ENCODE data around the gene GRP.
A peak's percentile ranks its signal among the peaks of the same experiment; 100 is the strongest.

GRP gene

GRCh38 chr18:59268721-59269562, 49.0 kb downstream of the GRP start:
- DNase-seq = peak; percentile 31

DNA sequence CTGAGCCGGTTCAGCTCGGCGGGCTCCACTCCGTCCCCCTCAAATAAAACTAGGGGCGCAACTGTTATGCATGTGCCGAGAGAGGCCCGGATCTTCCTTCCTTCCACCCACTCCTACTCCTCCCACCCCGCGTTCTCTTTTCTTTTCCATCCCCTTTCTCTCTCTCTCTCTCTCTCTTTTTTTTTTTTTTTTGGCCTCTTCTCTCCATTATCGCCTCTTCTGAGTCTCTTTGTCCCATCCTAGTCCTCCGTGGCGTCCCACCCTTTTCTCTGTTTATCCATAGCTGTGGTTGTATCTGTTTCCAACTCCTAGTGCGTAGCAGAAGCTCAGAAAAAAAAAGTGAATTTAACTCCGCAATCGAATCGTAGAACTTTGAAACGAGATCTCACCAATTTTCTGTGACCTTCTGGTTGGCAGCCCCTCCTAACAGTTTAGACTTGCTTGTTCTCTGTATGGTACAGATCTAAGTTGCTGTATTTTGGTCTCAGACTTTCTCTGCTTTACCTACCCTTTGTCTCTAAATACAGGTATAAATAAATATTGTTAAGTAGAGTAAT, 49.7 kb downstream of the GRP start:
- DNase-seq = no peak

DNA sequence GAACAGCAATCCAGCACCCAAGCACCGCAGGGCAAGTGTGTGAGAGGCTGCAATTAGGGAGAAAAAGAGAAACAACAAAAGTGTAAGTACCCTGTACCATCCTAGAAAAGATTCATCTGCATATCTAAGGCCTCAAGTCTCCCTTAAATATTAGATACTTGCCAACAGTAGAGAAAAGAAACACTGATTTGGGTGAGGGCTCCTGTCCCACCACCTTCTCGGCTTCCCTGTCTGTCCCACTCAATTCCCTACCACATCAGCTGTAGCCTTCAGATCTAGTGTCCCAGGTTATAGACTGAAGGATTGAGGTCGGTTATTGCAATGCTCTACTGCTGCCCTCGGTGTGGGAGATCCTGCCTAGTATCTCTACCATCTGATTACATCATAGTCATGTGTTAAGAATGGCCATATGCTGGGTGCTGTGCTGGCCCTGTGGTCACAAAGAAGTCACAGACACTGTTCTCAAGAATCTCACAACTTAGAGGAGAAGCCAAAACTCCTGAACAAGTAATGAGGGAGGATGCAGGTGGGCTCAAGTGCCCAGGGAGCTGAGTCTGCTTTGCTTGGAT, 50.8 kb downstream of the GRP start:
- no peak for DNase-seq

- DNase-seq = no peak
Observed at GRCh38 chr18:59271606-59272220, 51.8 kb downstream of the GRP start.

DNA sequence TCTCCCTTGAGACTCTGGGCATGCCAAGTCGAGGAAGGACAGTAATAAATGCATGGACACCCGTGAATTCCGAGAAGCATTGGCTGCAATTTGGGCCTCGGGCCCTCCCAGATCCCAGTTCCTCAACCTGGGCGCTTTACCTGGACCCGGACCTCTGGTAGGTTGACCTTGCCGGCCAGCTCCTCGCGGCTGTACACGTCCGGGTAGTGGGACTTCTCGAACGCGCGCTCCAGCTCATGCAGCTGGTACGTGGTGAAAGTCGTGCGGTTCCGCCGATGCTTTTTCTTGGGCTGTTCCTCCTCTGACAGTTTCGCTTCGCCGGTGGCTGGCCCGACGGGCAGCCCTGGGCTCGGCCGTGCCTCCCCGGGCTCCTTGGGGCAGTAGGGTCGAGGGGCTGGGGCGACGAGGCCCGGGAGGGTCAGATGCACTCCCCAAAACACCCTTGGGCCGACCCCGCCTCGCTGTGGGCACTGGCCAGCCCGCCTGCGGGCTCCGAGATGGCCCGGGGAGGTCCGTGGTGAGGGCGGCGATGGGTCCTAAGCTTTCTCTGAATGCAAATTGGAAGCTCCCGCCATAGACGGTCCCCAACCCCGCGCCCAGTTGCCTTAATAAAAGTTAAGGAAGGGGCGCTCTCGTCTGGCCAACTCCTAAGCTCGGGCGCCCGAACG, 52.4 kb downstream of the GRP start:
- DNase-seq = no peak

DNA sequence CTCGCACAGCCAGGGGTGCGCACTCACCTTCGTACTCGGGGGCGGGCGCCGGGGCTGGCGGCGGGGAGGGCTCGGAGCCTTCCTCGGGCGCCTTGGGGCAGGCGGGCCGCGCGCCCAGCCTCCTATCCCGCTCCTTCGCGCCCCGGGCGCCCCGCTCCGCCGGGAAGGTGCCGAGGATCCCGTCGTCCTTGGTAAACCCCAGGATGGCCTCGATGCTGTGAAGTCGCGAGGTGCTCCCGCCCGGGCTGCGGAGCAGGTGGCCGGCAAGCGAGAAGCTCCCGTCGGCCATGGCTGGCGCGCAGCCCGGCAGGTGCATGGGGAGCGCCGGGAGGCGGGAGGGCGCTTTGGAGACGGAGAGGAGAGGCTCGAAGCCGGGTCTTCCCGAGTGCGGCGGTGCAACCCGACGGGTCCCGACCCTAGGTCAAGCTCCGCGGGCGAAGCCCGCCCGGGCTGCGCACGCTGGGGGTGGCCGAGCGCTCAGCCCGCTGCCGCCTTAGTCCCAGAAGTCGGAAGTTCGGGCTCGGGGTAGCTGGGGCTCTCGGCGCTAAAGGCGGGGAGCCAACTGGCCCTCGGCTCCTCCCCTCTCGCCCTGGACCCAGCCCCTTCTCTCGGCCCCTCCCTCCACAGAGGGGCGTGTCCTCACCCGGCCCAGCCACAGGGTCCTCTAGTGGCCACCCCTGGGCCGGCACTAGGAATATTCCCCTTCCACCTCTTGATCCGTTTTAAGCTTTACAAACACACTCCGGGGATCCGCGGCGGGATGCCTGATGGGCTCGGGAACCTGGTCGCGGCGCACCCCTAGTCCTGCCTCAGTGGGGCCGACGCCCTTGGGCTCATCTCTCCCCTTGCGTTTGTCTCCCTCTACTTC, 53.2 kb downstream of the GRP start, which contains the start of gene RAX:
RAX (minus strand) TSS at position 564 of the 868 bp plus-strand sequence; CDS start at position 316, 248 bp downstream.
- no peak for DNase-seq

DNA sequence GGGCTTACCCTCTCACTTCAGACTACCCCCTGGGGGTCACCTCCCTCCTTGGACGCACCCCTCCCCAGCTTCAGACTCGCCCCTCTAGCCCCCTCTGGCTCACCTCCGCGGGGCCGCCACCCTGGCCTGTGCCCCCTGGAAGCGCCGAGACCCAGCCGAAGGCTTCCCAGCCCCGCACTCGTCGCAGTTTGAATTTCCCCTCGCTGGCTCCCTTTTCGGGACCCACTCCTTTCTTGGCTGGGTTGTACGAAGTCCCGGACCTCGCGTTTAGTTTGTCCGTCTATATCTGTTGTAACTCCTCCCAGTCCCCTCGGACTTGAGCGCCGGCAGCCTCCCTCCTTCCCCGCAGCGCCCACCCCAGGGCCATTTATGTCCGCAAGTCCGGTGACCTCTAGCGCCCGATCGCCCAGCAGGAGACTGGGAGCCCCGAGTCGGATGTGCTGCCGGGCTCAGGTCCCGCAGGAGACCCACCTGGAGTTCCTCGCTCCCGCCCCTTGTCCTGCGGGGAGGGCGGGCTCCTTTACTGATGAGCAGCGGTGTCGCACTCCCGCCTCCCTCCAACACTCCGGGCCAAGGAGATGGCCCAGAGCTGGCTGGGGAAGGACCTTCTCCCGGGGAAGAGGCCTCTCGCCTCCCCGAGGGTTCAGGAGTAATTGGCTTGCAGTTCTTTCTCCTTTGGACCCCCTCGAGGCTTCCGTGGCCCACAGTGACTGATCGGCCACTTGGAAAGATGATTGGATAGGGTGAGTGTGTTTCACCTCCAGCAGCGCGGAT, 54.0 kb downstream of the GRP start:
- no peak for DNase-seq

GRCh38 chr18:59274533-59274928, 54.6 kb downstream of the GRP start:
- DNase-seq = no peak

GRCh38 chr18:59275406-59275949, 55.5 kb downstream of the GRP start:
- no peak for DNase-seq

GRCh38 chr18:59276047-59276446, 56.1 kb downstream of the GRP start:
- no peak for DNase-seq

DNA sequence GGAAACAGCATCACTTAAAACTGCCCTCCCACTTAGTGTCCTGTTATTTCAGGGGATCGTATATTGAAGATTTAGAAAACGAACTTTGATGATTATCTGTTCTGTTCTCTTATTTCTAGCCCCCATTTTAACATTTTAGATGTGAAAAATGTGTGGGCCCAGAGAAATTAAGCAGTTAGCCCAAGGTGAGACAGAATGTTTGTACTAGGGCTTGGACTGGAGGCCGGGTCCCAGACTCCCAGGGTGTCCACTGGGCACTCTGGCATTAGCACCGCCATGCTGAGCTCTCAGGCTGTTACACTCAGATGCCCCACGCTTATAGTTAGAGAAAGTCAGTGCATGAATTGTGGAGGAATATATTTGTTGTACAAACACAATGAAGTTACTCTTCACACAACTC, 58.8 kb downstream of the GRP start:
- DNase-seq = no peak

DNA sequence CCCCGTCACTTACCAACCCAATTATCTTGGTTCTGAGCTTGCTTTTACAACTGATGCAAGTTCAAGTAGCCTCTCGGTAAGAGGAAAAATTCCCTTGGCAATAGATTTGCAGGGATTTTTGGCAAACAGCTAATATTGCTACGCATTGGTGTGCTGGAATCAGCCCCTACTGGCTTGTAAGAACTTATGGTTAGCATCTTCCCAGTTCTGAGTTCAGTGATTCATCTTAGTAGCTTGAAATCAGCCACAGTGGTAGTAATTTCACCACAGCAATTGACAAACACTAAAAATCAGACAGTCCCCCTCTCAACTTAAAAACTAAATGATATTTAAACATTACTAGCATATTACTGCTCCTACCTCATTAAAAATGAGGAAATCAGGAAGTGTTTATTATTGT, 59.2 kb downstream of the GRP start:
- no peak for DNase-seq

DNA sequence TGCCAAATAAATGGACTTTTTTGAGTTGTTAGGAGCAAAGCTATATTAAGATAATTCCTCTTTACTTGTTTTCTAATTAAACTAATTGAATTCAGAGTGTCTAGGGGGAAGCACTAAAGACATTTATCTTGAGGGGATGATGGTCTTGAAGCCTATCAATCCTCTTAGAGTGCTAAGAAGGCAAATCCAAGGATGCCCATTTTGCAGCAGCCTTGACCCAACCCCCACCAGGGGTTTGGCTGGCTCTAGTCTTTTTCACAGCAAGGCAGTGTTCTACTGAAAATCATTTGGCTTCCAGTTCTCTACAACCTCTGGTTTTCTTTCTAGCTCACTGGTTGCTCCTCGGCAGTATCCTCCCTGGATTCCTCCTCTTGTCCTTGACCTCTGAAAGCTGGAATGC, 59.8 kb downstream of the GRP start:
- no peak for DNase-seq
